HG03039 (cell line): ENCODE data around the gene CHID1.

Experiments used
- ATAC-seq: cut with Tn5 transposase; IDR thresholded peaks from one replicate; pipeline ENCODE4 v1.9.1; 2021; ENCODE audit warnings: mild to moderate bottlenecking, moderate library complexity; ENCODE audit not compliant: unreplicated experiment

CHID1 gene

DNA sequence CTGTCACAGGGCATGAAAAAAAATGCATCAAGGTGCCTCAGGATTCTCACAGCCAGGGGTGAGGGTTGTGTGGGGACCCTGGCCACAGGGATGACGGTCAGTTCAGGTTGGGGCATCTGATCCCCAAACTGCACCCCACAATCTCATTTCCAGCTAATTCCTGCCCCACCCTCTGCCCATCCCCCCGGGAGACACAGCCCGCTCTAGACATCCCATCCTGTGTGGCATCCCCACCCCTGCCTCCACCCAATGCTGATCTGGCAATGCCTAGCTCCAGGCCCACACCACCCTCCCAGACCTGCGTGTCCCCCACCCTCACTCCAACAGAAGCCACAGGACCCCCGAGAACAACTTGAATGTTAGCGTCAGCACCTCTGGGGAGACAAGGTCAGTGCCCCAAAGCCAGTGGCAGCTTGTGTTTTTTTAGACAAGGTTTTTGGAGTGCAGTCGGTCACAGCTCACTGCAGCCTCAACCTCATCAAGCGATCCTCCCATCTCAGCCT, 42.7 kb downstream of the CHID1 start:
- no peak for ATAC-seq

DNA sequence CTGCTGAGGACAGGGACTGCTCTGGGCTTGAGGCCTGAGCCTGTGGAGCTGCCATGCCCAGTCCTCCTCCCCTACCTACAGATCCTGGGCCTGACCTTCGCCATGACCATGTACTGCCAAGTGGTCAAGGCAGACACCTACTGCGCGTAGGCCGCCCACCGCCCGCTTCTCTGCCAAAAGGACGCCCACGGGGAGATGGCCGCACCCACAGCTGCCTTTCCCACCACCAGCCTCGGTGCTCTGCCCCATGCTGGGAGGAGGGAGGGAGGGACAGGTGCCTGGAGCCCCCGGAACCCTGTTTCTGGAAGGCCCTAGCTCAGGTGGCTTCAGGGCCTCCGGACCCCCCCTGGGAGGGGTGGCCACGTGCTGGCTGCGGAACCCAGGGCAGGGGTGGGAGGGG, 44.1 kb downstream of the CHID1 start:
- ATAC-seq = no peak

- no peak for ATAC-seq
Observed at GRCh38 chr11:865462-866430, 44.9 kb downstream of the CHID1 start.

- no peak for ATAC-seq
Observed at GRCh38 chr11:864898-865297, 45.7 kb downstream of the CHID1 start.

DNA sequence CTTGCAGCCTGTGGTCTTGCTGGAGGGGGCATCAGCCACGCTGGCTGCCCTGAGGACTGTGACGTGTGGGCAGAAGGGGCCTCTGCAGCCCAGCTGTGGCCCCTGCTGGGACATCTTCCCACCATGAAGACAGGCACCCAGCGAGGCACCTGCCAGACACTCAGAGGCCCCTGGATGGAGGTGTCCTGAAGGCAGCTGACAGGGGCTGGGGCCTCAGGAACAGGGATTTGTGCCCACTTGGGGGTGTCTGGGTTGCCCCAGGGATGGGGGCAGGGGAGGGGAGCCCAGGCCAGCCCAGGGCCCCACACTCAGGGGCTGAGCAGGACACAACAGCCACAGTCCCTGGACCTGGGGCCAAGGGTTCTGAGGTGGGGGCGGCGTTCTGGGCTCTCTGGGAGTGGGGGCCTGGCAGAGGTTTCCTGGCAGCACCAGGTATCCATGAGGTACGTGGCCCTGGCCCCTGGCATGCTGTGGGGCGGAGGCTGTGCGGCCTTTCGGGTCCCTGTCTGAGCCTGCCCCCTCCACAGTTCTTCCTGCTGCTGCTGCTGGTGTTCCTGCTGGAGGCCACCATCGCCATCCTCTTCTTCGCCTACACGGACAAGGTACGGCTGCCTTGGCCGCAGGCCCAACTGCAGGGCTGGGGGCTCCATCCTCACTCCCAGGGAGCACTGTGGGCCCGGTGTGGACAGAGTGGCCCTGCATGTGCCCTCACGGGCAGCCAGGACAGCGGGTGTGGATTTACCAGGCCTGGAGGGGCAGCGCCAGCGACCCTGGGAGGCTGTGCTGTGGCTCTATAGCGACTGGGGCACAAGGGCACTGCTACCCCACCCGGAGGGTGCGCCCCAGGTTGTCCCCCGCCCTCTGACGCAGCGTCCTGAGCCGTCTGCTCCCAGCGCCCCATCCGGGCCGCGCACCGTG, 46.4 kb downstream of the CHID1 start:
- no peak for ATAC-seq

- ATAC-seq = no peak
Observed at GRCh38 chr11:863023-863909, 47.3 kb downstream of the CHID1 start.

- ATAC-seq = no peak
Observed at GRCh38 chr11:862696-863022, 48.0 kb downstream of the CHID1 start.

- no peak for ATAC-seq
Observed at GRCh38 chr11:862081-862661, 48.4 kb downstream of the CHID1 start.

- no peak for ATAC-seq
Observed at GRCh38 chr11:861105-861479, 49.5 kb downstream of the CHID1 start.

- ATAC-seq = no peak
Observed at GRCh38 chr11:860234-861104, 50.1 kb downstream of the CHID1 start.

GRCh38 chr11:859394-860131, 51.0 kb downstream of the CHID1 start:
- no peak for ATAC-seq

DNA sequence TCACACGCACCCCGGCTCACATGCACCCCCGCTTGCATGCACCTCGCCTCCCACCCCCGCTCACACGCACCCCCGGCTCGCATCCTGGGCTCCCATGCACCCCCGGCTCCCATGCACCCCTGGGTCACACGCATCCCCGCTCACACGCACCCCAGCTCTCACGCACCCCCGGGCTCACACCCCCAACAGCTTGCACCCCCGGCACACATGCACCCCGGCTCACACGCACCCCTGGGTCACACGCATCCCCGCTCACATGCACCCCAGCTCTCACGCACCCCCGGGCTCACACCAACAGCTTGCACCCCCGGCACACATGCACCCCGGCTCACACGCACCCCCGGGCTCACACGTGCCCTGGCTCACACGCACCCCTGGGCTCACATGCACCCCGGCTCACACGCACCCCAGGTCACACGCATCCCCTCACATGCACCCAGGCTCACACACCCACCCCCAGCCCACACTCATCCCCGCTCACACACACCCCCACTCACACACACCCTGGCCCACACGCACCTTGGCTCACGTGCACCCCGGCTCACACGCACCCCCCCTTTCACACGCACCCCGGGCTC, 51.8 kb downstream of the CHID1 start:
- no peak for ATAC-seq

DNA sequence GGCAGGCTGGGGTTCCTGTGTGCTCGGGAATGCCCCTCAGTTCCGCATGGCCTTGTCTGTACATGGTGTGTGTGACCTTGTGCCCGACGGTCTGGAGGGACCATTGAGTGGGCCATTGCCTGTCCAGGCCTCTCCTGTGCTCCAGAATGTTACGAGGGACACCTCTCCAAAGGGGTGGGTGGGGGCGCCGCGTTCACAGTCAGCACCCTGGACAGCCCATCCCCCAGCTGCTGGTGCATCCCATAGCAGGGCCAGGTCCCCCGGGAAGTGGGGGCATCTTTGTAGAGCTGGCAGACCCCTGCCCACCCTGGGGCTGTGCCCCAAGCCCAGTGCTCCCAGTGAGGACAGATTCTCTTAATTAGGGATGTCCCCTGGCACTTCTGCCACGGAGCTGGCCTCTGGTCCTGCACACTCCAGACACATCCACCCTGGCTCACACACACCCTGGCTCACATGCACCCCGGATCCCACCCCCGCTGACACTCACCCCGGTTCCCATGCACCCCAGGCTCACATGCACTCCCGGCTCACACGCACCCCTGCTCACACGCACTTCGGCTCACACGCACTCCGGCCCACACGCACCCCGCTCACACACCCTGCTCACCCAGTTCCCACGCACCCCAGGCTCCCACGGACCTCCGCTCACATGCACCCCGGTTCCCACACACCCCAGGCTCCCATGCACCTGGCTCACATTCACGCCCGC, 52.4 kb downstream of the CHID1 start:
- ATAC-seq = no peak

GRCh38 chr11:856397-856796, 54.2 kb downstream of the CHID1 start:
- ATAC-seq = no peak

GRCh38 chr11:855796-856195, 54.8 kb downstream of the CHID1 start:
- ATAC-seq = no peak

- no peak for ATAC-seq
Observed at GRCh38 chr11:855330-855674, 55.3 kb downstream of the CHID1 start.

- no peak for ATAC-seq
Observed at GRCh38 chr11:854601-855329, 55.8 kb downstream of the CHID1 start.
